ENCODE data around the gene PLA2G15.
A peak's percentile ranks its signal among the peaks of the same experiment; 100 is the strongest.

PLA2G15 gene

GRCh38 chr16:68233085-68233834 lies 11.9 kb upstream of the PLA2G15 start:
- DNase-seq: no peak

- no peak for DNase-seq
These were observed 11.4 kb upstream of the PLA2G15 start for GRCh38 chr16:68233835-68234187.

- DNase-seq: no peak
These were observed 10.7 kb upstream of the PLA2G15 start for GRCh38 chr16:68234188-68235107.

- DNase-seq: no peak
These were observed 9.9 kb upstream of the PLA2G15 start for GRCh38 chr16:68235108-68235886.

GRCh38 chr16:68235887-68236136 lies 9.4 kb upstream of the PLA2G15 start, which contains the start of gene ESRP2:
ESRP2 (minus strand) TSS chr16:68236127; CDS start chr16:68236045, 82 bp downstream.
- no peak for DNase-seq

- DNase-seq: no peak
These were observed 8.9 kb upstream of the PLA2G15 start for GRCh38 chr16:68236137-68236825.

GRCh38 chr16:68236826-68237242 lies 8.3 kb upstream of the PLA2G15 start:
- DNase-seq: no peak

GRCh38 chr16:68237243-68238028 lies 7.7 kb upstream of the PLA2G15 start:
- DNase-seq: peak; percentile 79

- no peak for DNase-seq
These were observed 7.2 kb upstream of the PLA2G15 start for GRCh38 chr16:68238029-68238345.

GRCh38 chr16:68242085-68242484 lies 3.1 kb upstream of the PLA2G15 start:
- no peak for DNase-seq

- no peak for DNase-seq
These were observed 2.0 kb upstream of the PLA2G15 start for GRCh38 chr16:68242926-68243858.

- DNase-seq: no peak
These were observed 681 bp upstream of the PLA2G15 start for GRCh38 chr16:68244481-68244902.

GRCh38 chr16:68246121-68246520 lies 948 bp downstream of the PLA2G15 start:
- DNase-seq: no peak

- DNase-seq: no peak
These were observed 1.5 kb downstream of the PLA2G15 start for GRCh38 chr16:68246666-68247065.

GRCh38 chr16:68247400-68247799 lies 2.2 kb downstream of the PLA2G15 start:
- DNase-seq: no peak

GRCh38 chr16:68247932-68248331 lies 2.8 kb downstream of the PLA2G15 start:
- no peak for DNase-seq

- no peak for DNase-seq
These were observed 4.2 kb downstream of the PLA2G15 start for GRCh38 chr16:68249371-68249770.

GRCh38 chr16:68250951-68251350 lies 5.8 kb downstream of the PLA2G15 start:
- DNase-seq: no peak

GRCh38 chr16:68251832-68252231 lies 6.7 kb downstream of the PLA2G15 start:
- no peak for DNase-seq

GRCh38 chr16:68252383-68252782 lies 7.2 kb downstream of the PLA2G15 start:
- DNase-seq: no peak

- DNase-seq: no peak
These were observed 8.5 kb downstream of the PLA2G15 start for GRCh38 chr16:68253721-68254120.
